HT-29 (cell line): ENCODE data around the gene RFX2. TPM values are rescaled to one million over a fixed set of nuclear protein-coding genes. Genes with fewer than 3 reads are reported as not detected.
A peak's percentile ranks its signal among the peaks of the same experiment; 100 is the strongest.
"Not testable (repeated sequence)": the region's sequence is repeated elsewhere in the genome, so short reads cannot be mapped to it uniquely, and the experiment has no call there.

Experiments
- DNase-seq: peaks from one replicate; pipeline ENCODE4 v3.0.0-alpha.2; 2015; ENCODE audit warnings: low spot score
- total RNA-seq: library from RNA; depleted of rRNA; stranded (reverse); fragments of >200 nt; shearing (Covaris generic); gene quantifications from 2 replicates; pipeline ENCODE4 v1.2.3, GENCODE V29; 2014

Gene RFX2
- total RNA-seq, 1 experiment from 2014 or later: 11.8 TPM

DNA sequence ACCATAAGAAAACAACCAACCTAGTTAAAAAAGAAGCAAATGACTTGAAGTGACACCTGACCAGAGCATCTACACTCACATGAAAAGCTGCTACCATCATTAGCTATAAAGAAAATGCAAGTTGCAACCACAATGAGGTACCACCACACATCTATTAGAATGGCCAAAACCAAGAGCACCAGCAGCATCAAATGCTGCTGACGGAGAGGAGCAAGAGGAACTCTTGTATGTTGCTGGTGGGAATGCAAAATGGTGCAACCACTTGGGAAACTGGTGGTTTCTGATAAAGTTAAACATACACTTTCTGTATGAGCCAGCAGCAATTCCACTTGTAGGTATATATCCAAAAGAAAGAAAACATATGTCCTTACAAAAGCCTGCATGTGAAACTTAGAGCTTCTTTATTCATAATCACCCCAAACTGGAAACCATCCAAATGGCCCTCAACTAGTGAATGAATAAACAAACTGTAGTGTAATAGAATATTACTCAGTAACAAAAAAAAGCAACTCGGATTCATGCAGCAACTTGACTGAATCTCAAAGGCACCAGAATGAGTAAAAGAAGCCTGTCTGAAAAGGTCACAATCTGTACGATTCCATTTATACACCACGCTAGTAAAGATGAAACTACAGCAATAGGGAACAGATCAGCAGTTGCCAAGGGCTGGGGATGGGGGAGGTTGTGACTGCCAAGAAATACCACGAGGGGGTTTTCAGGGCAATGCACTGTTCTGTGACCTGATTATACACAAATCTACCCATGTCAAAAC lies 71.5 kb downstream of the RFX2 start:
- no peak for DNase-seq

DNA sequence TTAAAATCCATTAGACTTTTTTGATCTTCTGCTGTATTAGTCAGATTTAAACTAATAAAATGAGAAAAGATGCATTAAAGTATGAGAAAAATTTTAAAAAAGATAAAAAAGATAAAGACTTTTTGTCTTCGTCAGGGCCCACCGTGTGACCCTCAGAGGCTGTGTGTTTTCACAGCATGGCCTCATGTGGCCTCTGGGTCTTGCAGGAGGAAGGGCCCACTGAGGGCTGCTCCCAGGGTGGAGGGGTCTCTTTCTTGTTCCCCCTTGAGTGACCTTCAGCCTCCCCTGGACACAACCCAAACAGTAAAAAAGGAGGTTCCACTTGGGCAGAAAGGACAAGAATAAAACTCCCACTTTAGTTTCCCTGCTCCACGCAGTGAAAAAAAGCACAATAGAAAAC lies 75.3 kb downstream of the RFX2 start:
- no peak for DNase-seq

DNA sequence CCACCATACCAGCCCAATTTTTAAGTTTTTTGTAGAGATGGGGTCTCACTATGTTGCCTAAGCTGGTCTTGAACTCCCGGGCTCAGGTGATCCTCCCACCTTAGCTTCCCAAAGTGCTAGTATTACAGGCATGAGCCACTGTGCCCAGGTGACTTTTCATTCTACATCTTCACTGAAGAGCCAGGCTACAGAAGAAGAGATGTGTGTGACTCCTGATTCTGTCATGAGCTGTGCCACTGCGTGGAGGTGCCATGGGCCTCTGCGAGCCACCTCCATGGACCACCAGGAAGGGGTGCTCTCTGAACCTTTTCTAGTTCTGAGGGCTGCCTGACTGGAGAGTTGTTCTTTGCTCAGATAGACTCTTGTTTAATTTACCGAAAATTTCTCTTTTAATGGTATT lies 75.8 kb downstream of the RFX2 start:
- DNase-seq: no peak

DNA sequence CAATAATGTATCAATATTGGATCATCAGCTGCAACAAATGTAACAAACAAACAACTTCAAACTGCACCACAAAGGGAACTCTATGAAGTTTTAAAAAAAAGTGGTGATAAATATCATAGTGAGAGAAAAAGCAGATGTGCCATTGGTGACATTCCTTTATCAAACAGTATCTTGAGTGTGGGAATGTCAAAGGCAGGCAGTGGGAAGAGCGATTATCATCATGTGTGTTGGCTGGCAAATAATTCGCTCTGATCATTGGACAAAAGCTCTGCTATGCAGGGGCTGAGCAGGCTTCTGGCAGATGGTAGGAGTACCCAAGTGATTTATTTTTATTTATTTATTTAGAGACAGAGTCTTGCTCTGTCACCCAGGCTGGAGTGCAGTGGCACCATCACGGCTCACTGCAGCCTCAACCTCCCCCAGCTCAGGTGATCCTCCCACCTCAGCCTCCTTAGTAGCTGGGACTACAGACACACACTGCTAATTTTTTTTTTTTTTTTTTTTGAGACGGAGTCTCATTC lies 76.5 kb downstream of the RFX2 start:
- DNase-seq: no peak

DNA sequence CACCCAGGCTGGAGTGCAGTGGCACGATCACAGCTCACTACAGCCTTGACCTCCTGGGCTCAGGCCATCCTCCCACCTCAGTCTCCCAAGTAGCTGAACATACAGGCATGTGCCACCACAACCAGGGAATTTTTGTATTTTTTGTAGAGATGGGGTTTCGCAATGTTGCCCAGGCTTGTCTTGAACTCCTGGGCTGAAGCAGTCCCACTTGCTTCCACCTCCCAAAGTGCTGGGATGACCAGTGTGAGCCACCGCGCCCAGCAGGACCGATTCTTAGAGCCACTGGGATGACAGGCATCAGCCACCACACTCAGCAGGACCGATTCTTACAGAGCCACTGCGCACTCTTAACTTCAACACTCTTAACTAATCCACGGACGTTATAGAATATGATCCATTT lies 77.5 kb downstream of the RFX2 start:
- no peak for DNase-seq

DNA sequence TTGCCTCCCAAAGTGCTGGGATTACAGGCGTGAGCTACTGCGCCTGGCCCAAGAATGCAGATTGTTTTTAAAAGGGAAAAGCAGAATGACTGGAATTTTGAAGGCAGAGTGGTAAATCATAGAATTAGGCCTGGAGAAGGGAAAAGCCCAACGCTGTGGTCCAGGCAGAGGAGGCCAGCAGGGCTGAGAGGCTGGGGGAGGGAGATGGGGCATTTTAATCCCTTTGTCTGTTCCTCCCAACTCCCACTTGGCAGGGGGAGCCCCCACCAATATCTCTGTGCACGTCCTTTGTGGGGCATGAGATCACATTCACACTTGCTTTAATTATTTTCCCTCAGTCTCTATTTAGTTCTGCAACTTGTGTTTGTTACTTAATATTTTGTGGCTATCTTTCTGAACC lies 77.9 kb downstream of the RFX2 start:
- DNase-seq: no peak

DNA sequence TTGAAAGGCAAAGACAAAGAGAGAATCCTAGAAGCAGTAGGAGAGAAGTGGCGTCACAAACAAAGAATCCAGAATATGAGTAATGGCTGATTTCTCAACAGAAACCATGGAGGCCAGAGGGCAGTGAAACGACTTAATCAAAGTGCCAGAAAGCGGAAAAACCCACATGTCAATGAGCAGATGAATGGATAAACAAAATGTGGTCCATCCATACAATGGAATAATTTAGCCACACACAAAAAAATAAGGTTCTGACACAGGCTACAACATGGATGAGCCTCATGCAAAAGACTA lies 80.1 kb downstream of the RFX2 start:
- no peak for DNase-seq

DNA sequence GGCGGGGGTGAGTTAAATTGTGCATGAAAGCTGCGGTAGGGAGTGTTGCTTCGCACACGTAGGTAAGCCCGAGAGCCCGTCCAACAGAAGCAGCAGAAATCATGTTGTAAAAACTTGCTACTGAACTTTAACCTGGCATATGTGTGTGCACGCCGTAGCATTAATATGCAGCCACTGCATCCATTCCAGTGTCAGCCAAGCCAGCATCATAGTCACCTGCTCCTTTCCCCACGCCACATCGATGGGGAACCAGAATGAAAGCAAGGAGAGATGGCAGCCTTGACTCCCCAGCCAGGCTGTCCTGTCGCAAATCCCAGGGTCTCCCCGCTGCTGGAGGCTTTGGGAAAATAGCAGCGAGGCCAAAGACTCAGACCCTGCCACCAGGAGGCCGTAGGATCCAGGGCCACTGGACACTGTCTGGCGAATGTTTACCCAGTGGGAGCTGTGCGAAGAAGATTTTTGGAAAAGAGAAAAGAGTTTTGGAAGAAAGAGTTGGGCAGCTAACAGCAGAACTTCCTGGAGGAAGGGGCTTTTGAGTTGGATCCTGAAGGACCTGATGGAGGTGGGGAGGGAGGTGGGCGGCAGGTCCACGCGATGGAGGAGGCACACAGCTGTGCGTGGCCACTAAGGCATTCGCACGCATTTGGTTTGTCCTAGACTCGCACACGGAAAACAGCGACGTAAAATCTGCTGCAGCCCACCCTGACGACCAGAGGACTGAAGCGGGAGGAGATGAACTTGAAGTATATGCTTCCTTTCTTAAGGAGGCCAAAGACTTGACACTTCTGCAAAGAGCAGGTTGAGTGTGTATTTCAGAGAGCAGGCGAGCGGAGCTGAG lies 83.7 kb downstream of the RFX2 start:
- no peak for DNase-seq

DNA sequence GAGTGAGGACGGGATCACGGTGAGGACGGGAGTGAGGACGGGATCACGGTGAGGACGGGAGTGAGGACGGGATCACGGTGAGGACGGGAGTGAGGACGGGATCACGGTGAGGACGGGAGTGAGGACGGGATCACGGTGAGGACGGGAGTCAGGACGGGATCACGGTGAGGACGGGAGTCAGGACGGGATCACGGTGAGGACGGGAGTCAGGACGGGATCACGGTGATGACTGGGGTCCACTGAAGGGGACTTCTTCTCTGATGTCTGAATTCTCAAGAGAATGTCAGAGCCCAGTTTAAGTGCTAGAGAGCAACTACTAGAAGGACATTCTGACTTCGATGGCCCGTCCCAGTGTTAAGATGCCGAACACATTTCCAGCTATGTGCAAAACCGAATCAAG lies 85.5 kb downstream of the RFX2 start:
- DNase-seq: not testable (repeated sequence)

DNA sequence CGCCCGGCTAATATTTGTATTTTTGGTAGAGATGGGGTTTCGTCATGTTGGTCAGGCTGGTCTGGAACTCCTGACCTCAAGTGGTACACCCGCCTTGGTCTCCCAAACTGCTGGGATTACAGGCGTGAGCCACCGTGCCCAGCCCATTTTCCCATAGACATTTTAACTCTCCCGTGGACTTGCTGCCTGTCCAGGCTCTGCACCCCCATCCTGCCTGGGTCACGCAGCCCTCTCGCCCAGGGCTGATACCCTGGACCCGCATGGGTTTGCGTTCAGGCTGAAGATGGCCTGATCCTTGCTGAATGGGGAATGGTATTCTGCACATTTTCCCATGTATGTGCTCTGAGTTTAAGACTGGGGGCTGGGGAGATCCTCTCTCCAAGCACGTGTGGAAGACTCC lies 86.4 kb downstream of the RFX2 start:
- DNase-seq: no peak

DNA sequence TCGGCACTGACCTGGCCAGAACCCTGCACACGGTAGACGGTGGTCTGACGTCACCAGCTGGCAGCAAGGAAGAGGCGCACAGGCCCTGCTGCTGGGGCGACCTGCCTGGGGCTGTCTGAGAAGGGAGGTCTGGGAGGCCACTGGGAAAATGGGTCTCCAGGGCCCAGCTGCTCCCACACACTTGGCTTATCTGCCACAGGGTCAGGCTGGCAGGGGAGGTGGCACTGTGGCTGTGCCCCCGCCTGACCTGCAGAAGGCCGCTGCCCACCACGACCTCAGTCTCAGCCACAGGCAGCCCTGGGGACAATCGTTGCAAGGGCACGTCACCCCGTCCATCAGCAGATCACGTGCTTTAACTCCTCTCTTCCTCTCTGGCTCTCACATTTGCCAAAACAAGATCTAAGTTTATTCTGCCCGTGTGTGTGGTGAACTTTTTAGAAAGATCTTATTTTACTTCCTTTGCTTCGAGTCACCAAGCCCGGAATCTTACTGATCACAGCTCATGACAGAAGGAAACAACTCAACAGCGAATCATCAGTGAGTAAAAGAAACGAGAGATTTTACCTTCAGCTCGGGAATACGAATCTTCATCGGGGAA lies 87.1 kb downstream of the RFX2 start:
- DNase-seq: no peak

DNA sequence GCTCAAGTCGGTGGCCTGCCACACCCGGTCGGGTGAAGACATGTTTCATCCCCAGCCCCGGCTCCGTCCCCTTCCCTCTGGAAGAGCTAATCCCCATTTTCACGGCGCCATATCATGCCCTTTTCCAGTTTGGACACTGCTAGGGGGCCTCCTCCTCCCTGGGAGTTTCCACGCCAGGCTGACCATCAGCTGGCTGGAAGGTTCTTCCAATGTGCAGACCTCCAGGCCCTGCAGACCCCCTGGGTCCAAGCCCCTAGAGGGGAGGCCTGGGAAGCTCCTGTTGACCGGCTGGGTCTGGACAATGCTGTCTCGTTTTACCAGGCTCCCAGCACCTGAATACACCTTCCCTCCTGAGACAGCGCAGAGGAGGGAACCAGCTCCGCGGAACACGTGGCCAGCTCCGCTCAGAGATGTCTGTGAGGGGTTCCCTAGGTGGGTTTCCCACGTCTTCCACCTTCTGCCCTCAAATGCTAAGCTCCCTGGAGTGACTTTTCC lies 87.7 kb downstream of the RFX2 start:
- DNase-seq: no peak

DNA sequence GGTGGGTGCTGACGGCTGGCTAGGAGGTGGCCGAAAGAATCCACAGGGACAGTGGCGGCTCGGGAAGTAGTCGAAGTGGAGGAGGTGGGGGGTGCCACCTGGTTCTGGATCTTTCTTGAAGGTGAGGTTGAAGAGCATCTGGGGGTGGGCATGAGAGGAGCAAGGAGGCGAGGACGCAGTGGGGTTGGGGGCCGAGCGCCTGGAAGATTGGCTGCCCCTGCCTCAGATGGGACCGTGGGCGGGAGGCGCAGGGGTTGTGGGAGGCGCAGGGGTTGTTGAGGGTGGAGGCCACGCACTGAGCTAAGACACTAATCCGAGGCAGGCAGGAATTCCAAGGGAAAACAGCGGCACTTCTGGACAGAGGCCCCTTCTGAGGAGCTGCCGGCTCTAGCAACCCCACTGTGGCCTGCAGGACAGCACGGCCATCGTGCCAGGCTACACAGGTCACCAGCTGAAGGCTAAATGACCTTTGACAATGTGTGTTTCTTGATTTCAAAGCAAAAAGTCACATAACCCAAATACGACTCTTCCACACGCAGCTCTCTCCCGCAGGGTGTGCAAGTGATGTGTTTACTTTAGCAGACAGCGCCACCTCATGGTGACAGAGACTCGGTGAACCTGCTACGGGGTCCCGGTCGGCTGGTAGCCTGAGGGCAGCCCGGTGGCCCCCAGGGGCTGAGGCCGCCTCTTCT lies 88.3 kb downstream of the RFX2 start:
- peak; percentile 41 for DNase-seq

DNA sequence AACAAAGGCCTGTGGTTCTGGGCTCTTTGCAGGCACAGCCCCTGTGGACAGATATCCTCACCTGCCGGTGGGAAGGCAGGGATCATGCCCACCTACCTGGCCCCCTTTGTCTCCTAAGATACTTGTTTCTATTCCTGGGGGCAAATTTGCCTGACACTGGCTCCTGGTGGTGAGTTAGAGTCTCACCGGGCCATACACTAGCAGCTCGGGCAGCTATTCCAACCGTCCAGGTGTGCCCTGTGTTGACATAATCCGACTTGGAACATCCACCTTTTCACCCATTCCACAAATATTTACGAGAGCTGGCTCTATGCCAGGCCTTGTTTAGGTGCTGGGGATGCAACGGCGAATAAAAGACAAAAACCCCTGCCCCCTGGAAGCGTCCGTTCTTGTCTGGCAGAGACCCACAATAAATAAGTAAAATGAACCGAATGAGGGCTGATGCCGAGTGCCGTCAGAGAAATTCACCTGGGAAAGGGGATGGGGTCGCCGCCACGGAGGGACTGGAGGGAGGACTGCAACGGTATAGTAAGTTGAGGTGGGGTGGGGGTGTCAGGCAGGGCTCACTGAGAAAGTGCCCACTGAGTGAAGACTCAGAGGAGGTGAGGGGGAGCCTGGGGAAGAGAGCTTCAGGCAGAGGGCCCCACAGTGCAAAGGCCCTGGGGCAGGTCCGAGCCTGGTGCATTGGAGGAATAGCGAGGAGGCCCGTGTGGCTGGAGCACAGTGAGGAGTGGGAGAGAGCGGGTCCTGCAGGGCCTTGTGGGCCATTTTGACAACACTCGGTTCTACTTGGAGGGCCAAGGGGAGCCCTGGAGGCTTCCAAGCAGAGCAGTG lies 89.1 kb downstream of the RFX2 start:
- peak; percentile 2 for DNase-seq

DNA sequence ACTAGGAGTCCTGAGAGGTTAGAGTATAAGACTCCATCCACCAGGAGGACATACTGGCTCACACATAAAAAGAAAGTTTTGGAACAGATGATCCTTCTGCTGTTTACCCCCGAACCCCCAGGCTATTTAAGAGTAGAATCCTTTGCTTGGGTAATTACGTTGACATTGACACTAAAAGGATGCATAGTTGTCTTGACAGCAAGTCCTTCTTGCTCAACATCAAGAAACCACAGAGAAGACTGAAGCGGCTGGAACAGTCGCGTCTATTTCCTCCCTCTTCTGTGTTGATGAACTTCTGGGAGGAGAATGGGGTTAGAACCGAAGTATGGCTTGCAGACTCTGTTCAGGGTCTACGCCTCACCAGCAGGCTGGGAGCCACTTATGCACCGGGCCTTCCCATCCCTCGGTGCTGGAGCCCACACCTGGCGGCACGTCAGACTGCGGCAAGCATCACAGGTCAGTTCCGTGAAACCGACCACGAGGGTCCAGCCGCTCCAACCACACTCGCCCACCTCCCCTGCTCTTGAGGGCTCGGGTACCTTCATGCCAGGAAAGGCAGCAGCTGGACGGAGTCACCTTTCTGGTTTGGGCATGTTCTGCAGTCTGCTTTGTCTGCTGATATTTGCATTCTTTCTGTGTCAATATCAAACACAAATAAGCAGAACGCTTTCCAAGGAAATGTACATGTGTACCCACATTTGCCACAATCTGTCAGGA lies 90.0 kb downstream of the RFX2 start:
- DNase-seq: no peak

DNA sequence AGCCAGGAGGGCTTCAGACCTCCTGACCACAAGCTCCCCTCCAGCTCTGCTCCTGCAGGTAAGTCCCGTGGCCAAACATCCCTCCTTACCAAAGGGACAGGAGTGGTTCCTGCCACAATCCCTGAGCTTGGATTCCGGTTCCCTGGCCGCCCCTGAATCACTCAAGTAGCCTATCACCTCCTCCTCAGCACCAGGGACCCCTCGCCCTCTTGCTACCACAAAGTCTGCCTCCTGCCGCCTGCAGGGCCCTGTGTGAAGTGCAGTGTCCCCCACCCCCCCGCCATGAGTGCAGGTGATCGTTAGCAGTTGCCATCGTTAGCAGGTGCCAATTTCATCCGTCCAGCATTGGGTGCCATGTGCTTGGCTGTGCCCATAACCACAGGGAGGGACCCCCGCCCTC lies 91.5 kb downstream of the RFX2 start:
- DNase-seq: no peak

DNA sequence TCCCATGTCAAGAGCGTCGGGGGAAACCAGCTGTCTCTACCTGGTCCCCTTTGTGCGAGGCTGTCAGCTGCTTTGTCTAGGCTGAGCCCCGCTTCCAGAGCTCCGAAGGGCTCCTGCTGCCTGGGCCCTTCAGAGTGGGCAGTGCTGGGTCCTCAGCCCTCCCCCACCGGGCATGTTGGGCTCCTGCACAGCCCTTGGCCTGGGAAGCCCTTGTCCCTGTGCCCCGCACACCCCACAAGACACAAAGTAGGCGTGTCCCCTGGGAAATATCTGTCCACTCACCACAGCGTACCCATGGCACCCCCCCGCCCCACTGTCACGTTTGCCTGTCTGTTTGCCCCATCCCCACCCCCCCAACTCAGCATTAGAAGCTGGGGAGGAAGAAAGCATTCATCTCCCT lies 92.7 kb downstream of the RFX2 start:
- DNase-seq: no peak

DNA sequence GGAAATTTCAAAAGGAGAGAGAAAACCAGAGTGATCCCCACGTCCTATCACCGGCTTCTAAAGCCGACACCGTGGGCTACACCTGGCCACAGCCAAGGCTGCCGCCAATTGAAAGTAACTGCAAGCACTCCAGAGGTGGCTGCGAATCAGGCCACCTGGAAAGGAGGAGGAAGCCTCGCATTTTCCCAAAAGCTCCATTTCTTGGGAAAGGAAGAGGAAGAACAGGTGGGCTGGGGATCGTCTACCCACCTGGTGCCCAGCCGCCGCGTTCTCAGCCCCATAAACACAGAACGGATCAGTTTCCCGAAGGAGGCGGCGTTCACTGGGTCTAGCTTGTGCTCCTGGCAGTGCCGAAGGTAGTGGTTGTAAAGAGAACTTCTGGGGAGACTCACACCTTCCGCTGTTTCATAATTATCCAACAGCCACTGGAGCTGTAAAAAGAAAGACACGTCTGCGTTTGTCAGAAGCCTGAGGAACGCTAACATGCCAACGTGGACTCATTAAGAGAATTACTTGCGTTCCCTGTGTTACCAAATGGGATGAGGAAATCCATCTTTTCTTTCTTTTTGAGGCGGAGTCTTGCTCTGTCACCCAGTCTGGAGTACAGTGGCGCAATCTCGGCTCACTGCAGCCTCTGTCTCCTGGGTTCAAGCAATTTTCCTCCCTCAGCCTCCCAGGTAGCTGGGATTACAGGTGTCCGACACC lies 94.3 kb downstream of the RFX2 start:
- no peak for DNase-seq

DNA sequence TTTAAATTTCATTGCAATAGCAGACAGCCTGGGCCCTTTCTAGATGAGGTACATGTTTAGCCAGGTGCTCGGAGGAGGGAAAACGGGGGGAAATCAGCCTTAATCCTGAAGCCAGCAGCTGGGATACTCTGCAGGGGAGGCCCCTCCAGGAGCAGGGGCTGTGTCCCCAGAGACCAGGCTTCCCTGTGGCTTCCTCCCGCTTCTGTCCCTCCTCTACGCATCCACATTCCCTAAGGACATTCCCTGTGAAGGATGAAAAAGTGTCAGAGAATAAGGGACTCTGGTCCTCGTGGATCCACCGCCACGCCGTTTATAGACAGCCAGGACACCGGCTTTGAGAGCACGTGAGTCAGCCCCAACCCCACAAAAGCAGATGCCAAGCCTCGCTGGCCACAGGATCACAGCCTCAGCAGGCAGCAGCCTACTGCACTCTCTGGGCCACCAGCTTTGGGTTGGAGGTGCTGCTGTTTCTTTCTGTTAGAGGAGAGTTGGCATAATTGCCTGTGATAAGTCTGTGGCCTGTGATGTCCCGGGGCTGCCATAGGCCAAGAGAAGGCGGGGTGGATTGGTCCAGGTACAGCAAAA lies 95.7 kb downstream of the RFX2 start:
- DNase-seq: no peak
